GM23248 (cell line): ENCODE results near the gene PRSS57. TPM values are rescaled to one million over a fixed set of nuclear protein-coding genes. Genes with fewer than 3 reads are reported as not detected.

Experiments used
- DNase-seq: peaks from one replicate; pipeline ENCODE4 v3.0.0-alpha.2; 2015
- H2AFZ ChIP-seq: fragments of 200-600 bp; sonication (generic); 2 replicates; pipeline ENCODE4 v1.6.1; 2016; ENCODE audit warnings: antibody characterized with exemption
- H3F3A ChIP-seq: fragments of 200-600 bp; sonication (generic); 2 replicates; pipeline ENCODE4 v1.6.1; 2016; ENCODE audit warnings: mild to moderate bottlenecking, antibody characterized with exemption, mixed run types; ENCODE audit not compliant: insufficient read depth
- H3K27ac ChIP-seq: fragments of 200-600 bp; sonication (generic); 2 replicates; pipeline ENCODE4 v1.5.1; 2016; ENCODE audit warnings: mild to moderate bottlenecking
- H3K27me3 ChIP-seq: fragments of 200-600 bp; sonication (generic); replicated peaks from 2 replicates; pipeline ENCODE4 v1.6.1; 2016; ENCODE audit warnings: mild to moderate bottlenecking; ENCODE audit not compliant: insufficient read depth
- H3K36me3 ChIP-seq: fragments of 200-600 bp; sonication (generic); 2 replicates; pipeline ENCODE4 v1.6.1; 2016; ENCODE audit warnings: low read depth, mild to moderate bottlenecking
- H3K4me1 ChIP-seq: fragments of 200-600 bp; sonication (generic); 2 replicates; pipeline ENCODE4 v1.6.1; 2016; ENCODE audit warnings: mild to moderate bottlenecking; ENCODE audit not compliant: insufficient read depth
- H3K4me2 ChIP-seq: fragments of 200-600 bp; sonication (generic); one replicate; pipeline ENCODE4 v1.6.1; 2016; ENCODE audit warnings: mild to moderate bottlenecking; ENCODE audit not compliant: unreplicated experiment
- H3K4me3 ChIP-seq: fragments of 200-600 bp; sonication (generic); 2 replicates; pipeline ENCODE4 v1.5.1; 2016; ENCODE audit warnings: mild to moderate bottlenecking
- H3K79me2 ChIP-seq: fragments of 200-600 bp; sonication (generic); 2 replicates; pipeline ENCODE4 v1.6.1; 2016; ENCODE audit warnings: mild to moderate bottlenecking; ENCODE audit not compliant: insufficient read depth
- H3K9ac ChIP-seq: fragments of 200-600 bp; sonication (generic); 2 replicates; pipeline ENCODE4 v1.6.1; 2016; ENCODE audit warnings: mild to moderate bottlenecking
- H3K9me2 ChIP-seq: fragments of 200-600 bp; sonication (generic); 2 replicates; pipeline ENCODE4 v1.6.1; 2016; ENCODE audit warnings: mixed run types, mild to moderate bottlenecking, moderate library complexity; ENCODE audit not compliant: insufficient read depth
- H3K9me3 ChIP-seq: fragments of 200-600 bp; sonication (generic); one replicate; pipeline ENCODE4 v1.6.1; 2017; ENCODE audit warnings: low read depth
- H4K20me1 ChIP-seq: fragments of 200-600 bp; sonication (generic); 2 replicates; pipeline ENCODE4 v1.6.0; 2016; ENCODE audit not compliant: insufficient read depth
- EZH2 ChIP-seq: fragments of 200-600 bp; sonication (generic); IDR thresholded peaks from 2 replicates; pipeline ENCODE4 v1.6.1; 2018; ENCODE audit warnings: antibody characterized with exemption, mild to moderate bottlenecking; ENCODE audit not compliant: insufficient read depth, poor library complexity, severe bottlenecking
- EZH2phosphoT487 ChIP-seq: fragments of 200-600 bp; sonication (generic); IDR thresholded peaks from 2 replicates; pipeline ENCODE4 v1.6.1; 2018; ENCODE audit warnings: antibody characterized with exemption, moderate library complexity, mild to moderate bottlenecking, low read depth; ENCODE audit not compliant: insufficient read depth
- WGBS, 2 experiments: methylation state at CpG; one replicate each; pipeline ENCODE4 v1.1.6; 2015 to 2017; ENCODE audit warnings: low lambda C conversion rate in 2 of 2, low coverage in 1 of 2; ENCODE audit errors: missing lambda C conversion rate in 2 of 2; 5-methylcytosine and 5-hydroxymethylcytosine counted together
- in situ Hi-C: fragments of 300-500 bp; cut with MboI; formaldehyde crosslinking; loops from 2 replicates; pipeline ENCODE4 v1.15.0; 2020
- polyA plus RNA-seq: library from polyadenylated mRNA; unstranded; fragments of >200 nt; fragmentation: Nextera tagmentation; extraction: Ambion mirVana; gene quantifications from 2 replicates; pipeline ENCODE4 v1.2.1, GENCODE V29; 2016
- total RNA-seq: library from RNA; depleted of rRNA; stranded (reverse); fragments of >200 nt; shearing (Covaris generic); gene quantifications from 2 replicates; pipeline ENCODE4 v1.2.3, GENCODE V29; 2014

The PRSS57 gene
- total and polyA plus RNA-seq, 2 experiments from 2014 or later, result not detected

DNA sequence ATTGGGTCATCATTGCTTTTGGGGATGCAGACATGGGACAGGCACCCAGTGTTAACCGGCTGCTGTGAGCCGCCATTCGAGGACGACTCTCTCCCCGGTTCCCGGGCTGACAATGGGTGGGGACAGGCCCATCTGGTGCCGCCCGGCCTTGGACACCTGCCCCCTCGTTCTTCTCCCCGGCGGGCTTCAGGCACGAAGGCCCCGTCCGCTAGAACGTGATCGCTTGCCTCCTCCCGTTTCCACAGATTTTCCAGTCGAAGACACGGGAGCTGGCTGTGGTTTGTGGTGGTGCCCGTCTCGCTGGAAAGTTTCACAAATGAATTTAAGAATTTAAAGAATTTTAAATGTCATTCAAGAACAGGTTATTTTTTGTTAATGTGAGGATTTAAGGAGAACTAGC is 15.5 kb upstream of the PRSS57 start:
- H3K4me3 ChIP-seq, result no peak overlapping the region

DNA sequence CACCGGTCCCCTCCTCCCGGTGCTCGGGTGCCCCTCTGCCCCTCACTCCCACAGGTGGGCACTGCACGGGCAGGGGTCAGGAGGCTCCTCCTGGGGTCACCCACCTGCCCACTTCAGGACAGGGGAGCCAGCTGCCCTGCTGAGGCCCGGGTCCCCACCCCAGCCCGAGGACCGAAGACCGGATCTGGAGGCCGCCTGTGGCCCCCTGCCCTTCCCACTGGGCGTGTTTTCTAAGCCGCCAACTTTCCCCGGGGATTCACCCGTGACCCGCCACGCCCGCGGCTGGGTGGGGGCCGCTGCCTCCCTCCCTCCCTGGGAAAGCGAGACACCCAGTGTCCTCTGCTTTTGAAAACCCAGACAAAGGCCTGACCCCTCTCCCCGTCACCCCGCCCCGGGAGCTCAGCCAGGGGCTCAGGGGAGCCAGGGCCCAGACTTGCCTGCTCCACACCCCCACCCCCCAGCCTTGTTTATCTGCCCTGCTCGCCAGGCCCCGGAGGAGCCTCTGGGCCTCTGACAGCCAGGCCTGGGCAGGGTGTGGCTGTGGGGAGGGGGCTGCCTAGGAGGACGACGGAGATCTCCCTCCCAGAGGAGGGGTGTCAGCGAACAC is 14.8 kb upstream of the PRSS57 start:
- Histone ChIP-seq H3K79me2 (no peaks in the 10 kb centered on the region), H3K9ac (no peak overlapping the region), H4K20me1 (no peaks in the 10 kb centered on the region), H3K4me3 (no peak overlapping the region), H3K4me1 (no peaks in the 10 kb centered on the region), H3K27me3 (peaks cover 15% of the 10 kb centered on the region; the same call in 1 of the 2 replicates), H3K27ac (no peak overlapping the region), H3K4me2 (no peak overlapping the region), H3K9me3 (no peaks in the 10 kb centered on the region), H2AFZ (no peak overlapping the region), H3K9me2 (no peaks in the 10 kb centered on the region), H3K36me3 (no peaks in the 10 kb centered on the region), H3F3A (peaks cover 7% of the 10 kb centered on the region; the same call in 1 of the 2 replicates)
- 4 to 5% methylated on average over 9 to 27 of the region's 27 CpGs for WGBS, 2 experiments
- in situ Hi-C loops, result no loop called here
- no peak for TF ChIP-seq EZH2phosphoT487
- TF ChIP-seq EZH2, result peak; percentile 6
- no peak for DNase-seq

More for the DNA sequence above, 15.5 kb upstream of the PRSS57 start:
- H3K79me2 ChIP-seq, result no peaks in the 10 kb centered on the region
- H3K36me3 ChIP-seq, result no peaks in the 10 kb centered on the region
- 11 to 16% methylated on average over 19 of the region's 21 CpGs for WGBS, 2 experiments
- no peak for TF ChIP-seq EZH2phosphoT487
- no peak for TF ChIP-seq EZH2
- peaks cover 15% of the 10 kb centered on the region; the same call in 1 of the 2 replicates for H3K27me3 ChIP-seq
- H4K20me1 ChIP-seq, result no peaks in the 10 kb centered on the region
- H3K9ac ChIP-seq, result no peak overlapping the region
- peaks cover 7% of the 10 kb centered on the region; the same call in 1 of the 2 replicates for H3F3A ChIP-seq
- H3K9me3 ChIP-seq, result no peaks in the 10 kb centered on the region
- H3K27ac ChIP-seq, result no peak overlapping the region
- H3K4me2 ChIP-seq, result no peak overlapping the region
- no peaks in the 10 kb centered on the region for H3K9me2 ChIP-seq
- no peak overlapping the region for H2AFZ ChIP-seq
- in situ Hi-C loops, result no loop called here
- no peak for DNase-seq
- H3K4me1 ChIP-seq, result no peaks in the 10 kb centered on the region

DNA sequence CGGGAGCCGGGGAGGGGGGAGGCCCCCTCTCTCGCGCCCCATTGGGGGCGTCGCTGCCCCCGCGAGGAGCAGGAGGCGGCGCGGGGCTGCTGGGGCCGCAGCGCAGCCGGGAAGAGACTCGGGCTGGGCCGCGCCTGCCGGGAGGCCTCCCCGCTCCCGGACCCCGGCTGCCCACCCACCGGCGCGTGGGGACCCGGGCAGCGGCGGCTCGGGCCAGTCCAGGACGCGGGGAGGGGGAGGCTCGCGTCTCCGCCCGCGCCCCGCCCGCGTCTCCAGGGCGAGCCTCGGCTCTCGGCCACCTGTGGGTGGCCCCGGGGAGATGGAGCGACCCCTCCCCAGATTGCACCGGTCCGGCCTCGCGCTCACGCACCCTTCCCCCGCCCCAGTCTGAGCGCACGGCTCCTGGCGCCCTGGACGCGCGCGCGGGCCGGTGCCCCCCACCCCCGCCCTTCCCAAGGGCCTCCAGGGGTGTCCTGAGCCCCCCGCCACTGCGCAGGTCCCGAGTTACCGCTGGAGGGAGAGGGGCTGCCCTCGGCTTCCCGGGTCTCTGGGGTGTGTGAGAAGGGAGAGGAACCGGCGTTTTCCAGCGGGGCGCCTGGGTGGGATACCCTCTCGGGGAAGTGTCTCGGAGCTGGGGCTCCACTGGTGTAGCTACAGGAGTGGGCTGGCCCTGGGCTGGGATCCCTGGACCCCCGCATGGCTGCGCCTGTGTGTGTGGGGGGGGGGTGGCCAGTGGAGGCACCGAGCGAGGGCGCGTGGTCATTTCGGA is 14.1 kb upstream of the PRSS57 start:
- Histone ChIP-seq H3K9ac (no peak overlapping the region), H3F3A (peaks cover 7% of the 10 kb centered on the region; the same call in 1 of the 2 replicates)
- in situ Hi-C loops, result no loop called here

DNA sequence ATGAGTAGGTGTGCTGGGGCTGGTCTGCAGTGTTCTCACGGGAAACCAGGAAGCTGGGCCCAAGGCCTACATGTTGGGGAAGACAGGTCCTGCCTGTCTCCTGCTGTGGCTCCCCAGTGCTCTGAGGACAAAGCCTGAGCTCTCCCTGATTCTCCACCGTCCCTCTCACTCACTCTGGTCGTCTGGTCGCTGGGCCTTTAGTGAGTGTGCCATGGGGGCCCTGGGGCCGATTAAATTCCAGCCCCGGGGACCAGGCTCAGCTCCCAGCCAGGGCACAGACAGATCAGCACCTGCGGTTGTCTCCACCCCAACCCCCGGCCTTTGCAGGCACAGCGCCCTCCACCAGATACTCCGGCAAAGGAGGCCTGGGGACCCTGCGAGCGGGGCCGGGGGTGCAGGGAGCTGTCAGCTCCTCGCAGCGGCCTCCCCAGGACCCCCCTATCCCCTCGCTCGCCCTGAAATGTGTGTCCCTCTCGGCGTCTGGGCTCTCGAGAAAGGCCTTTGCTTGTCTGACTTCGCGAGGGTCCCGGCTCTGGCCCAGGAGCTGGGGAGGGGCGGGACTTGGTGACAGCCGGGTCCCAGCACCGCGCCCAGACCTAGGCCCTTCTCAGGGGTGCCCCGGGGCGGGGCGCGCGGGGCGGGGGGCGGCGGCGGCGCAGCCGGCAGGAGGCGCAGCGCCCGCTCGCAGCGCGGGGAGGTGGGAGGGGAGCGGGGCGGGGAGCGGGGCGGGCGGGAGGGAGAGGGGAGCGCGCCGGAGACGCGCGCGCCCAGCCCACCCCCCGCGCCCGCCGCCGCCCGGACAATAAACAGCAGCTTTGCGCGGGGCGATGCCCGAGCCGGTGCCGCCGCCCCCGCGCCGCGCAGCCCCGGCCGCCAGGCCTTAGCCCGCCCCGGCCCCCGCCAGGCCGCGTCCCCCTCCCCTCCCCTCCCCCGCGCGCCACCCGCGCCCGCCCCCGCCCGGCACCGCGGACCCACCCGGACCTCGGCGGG is 13.2 kb upstream of the PRSS57 start, which contains the start of gene PALM:
Gene PALM, plus strand, starts transcription at position 782 of the 990 bp plus-strand sequence. CDS start 212 bp downstream, outside the sequence.
- TF ChIP-seq EZH2phosphoT487, result no peak
- peak; percentile 57 for TF ChIP-seq EZH2
- no peaks in the 10 kb centered on the region for H3K36me3 ChIP-seq
- H3K9me3 ChIP-seq, result no peaks in the 10 kb centered on the region
- peaks cover 15% of the 10 kb centered on the region; the same call in 1 of the 2 replicates for H3K27me3 ChIP-seq
- H3K9ac ChIP-seq, result no peak within 1 kb of the TSS
- H3K4me1 ChIP-seq, result no peaks in the 10 kb centered on the region
- no peak for DNase-seq
- H3K9me2 ChIP-seq, result no peaks in the 10 kb centered on the region
- H3F3A ChIP-seq, result peaks cover 7% of the 10 kb centered on the region; the same call in 1 of the 2 replicates
- H3K4me2 ChIP-seq, result no peak within 1 kb of the TSS
- no peaks in the 10 kb centered on the region for H3K79me2 ChIP-seq
- H2AFZ ChIP-seq, result no peak within 1 kb of the TSS
- in situ Hi-C loops, result no loop called here
- 19 to 30% methylated on average over 15 to 29 of the region's 93 CpGs for WGBS, 2 experiments
- H4K20me1 ChIP-seq, result no peaks in the 10 kb centered on the region
- H3K27ac ChIP-seq, result no peak within 1 kb of the TSS
- H3K4me3 ChIP-seq, result peak within 1 kb of the TSS; percentile 42; the same call in 1 of the 2 replicates

More for the DNA sequence above, 14.1 kb upstream of the PRSS57 start:
- DNase-seq, result no peak
- no peaks in the 10 kb centered on the region for H3K4me1 ChIP-seq
- H3K27me3 ChIP-seq, result peaks cover 15% of the 10 kb centered on the region; the same call in 1 of the 2 replicates
- no peaks in the 10 kb centered on the region for H3K36me3 ChIP-seq
- H3K9me3 ChIP-seq, result no peaks in the 10 kb centered on the region
- TF ChIP-seq EZH2 (peak; percentile 65), EZH2phosphoT487 (no peak)
- 2 to 4% methylated on average over 43 to 60 of the region's 78 CpGs for WGBS, 2 experiments
- peak overlapping the region; percentile 42; the same call in 1 of the 2 replicates for H3K4me3 ChIP-seq
- H2AFZ ChIP-seq, result no peak overlapping the region
- H3K27ac ChIP-seq, result no peak overlapping the region
- H4K20me1 ChIP-seq, result no peaks in the 10 kb centered on the region
- H3K9me2 ChIP-seq, result no peaks in the 10 kb centered on the region
- H3K79me2 ChIP-seq, result no peaks in the 10 kb centered on the region
- H3K4me2 ChIP-seq, result no peak overlapping the region
